Uterus (tissue), 2 donors: Measurements from ENCODE around the gene INHA.

ENCODE experiments used
- POLR2A ChIP-seq, 2 donors: fragments of 450-650 bp; IDR thresholded peaks; one replicate each; pipeline ENCODE4 v1.6.1; 2016; ENCODE audit warnings: antibody characterized with exemption in 2 of 2, mild to moderate bottlenecking in 1 of 2, moderate library complexity in 1 of 2
- TF ChIP-seq, protein P1 (sequence below), 4 experiments: fragments of 200-600 bp in 2 of 4; fragments of 450-650 bp in 2 of 4; sonication (generic) in 2 of 4; IDR thresholded peaks; one replicate each; pipeline ENCODE4 v1.5.1; 2016 to 2019; ENCODE audit warnings: antibody characterized with exemption in 4 of 4, mild to moderate bottlenecking in 2 of 4, moderate library complexity in 1 of 4

DNA sequence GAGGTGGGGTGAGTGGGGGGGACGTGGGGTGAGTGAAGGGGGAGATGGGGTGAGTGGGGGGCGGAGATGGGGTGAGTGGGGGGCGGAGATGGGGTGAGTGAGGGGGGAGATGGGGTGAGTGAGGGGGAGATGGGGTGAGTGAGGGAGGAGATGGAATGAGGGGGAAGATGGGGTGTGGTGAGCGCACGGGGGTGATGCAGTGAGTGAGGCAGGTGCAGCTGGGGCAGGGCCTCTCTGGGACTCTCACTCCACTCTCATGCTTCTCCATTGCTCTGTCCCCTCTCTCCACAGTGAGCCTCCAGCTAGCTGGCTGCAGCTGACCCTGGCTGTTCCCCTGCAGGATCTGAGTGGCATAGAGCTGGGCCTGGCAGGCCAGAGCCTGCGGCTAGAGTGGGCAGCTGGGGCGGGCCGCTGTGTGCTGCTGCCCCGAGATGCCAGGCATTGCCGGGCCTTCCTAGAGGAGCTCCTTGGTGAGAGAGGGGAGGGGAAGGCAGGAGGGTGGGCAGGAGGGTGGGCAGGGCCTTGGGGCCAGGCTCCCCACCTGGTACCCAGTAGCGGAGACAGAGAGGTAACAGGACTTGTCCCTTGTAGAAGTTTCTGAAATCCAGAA is 41.5 kb downstream of the INHA start:
- TF ChIP-seq, protein P1, sequence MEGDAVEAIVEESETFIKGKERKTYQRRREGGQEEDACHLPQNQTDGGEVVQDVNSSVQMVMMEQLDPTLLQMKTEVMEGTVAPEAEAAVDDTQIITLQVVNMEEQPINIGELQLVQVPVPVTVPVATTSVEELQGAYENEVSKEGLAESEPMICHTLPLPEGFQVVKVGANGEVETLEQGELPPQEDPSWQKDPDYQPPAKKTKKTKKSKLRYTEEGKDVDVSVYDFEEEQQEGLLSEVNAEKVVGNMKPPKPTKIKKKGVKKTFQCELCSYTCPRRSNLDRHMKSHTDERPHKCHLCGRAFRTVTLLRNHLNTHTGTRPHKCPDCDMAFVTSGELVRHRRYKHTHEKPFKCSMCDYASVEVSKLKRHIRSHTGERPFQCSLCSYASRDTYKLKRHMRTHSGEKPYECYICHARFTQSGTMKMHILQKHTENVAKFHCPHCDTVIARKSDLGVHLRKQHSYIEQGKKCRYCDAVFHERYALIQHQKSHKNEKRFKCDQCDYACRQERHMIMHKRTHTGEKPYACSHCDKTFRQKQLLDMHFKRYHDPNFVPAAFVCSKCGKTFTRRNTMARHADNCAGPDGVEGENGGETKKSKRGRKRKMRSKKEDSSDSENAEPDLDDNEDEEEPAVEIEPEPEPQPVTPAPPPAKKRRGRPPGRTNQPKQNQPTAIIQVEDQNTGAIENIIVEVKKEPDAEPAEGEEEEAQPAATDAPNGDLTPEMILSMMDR (IDR thresholded peaks at IDR 0.05), result no peak
- TF ChIP-seq POLR2A (IDR thresholded peaks at IDR 0.05), result no peak
